K562 (cell line): ENCODE results near the gene TNFSF11. TPM values are rescaled to one million over a fixed set of nuclear protein-coding genes. Genes with fewer than 3 reads are reported as not detected.

Source experiments
- ATAC-seq: fragments of 200-7000 bp; cut with Tn5 transposase; 3 replicates; pipeline ENCODE4 v1.9.1; 2020; ENCODE audit warnings: moderate library complexity
- BruUV-seq: library from RNA; stranded (reverse); fragments of 400-500 nt; replicated peaks from 2 replicates; lab custom pipeline; 2021; lab: Mats Ljungman, UMichigan
- CTCF ChIA-PET: fragments of 300-600 bp; formaldehyde crosslinking; extraction: SDS; loops from one replicate; lab custom pipeline; 2021; ENCODE audit warnings: low intra/inter-chr PET ratio; lab: Yijun Ruan, JAX
- POLR2A ChIA-PET: fragments of 300-600, 350-650 bp; sonication (Branson Sonifier 250); formaldehyde crosslinking; extraction: SDS; loops from one replicate; lab custom pipeline; 2021; ENCODE audit warnings: antibody characterized with exemption, inconsistent platforms; lab: Yijun Ruan, JAX
- DNase-seq, 4 experiments: peaks; one replicate each; pipeline versions ENCODE4 v3.0.0 to v3.0.0-alpha.2; 2011 to 2018; ENCODE audit warnings: low spot score in 3 of 4, mixed read lengths in 3 of 4; ENCODE audit errors: extremely low read depth in 1 of 4
- FAIRE-seq: peaks from 2 replicates; lab custom pipeline; 2011; peaks lifted over from hg19 to GRCh38; lab: Jason Lieb, UNC
- H2AFZ ChIP-seq: 2 replicates; pipeline ENCODE4 v1.6.0; 2011; ENCODE audit warnings: low read depth, low read length, control low read depth, inconsistent platforms
- H3K27ac ChIP-seq: fragments of 200-600 bp; 3 replicates; pipeline ENCODE4 v1.8.0; 2011; ENCODE audit warnings: low read depth, mild to moderate bottlenecking, control low read depth, inconsistent platforms, low read length, moderate library complexity, mixed read lengths; ENCODE audit errors: extremely low read depth
- H3K27me3 ChIP-seq, 2 experiments: fragments of 300-600 bp in 1 of 2; 2 replicates in 1 of 2; 3 replicates in 1 of 2; pipeline versions ENCODE4 v1.6.0 to v1.8.0; 2011; ENCODE audit warnings: inconsistent platforms in 2 of 2, low read length in 2 of 2, mild to moderate bottlenecking in 1 of 2, mixed read lengths in 1 of 2, moderate library complexity in 1 of 2; ENCODE audit not compliant: control insufficient read depth in 2 of 2, insufficient read depth in 2 of 2
- H3K36me3 ChIP-seq: fragments of 300-600 bp; 3 replicates; pipeline ENCODE4 v1.8.0; 2011; ENCODE audit warnings: mild to moderate bottlenecking, low read length, inconsistent platforms; ENCODE audit not compliant: control insufficient read depth, insufficient read depth
- H3K4me1 ChIP-seq, 2 experiments: fragments of 200-600 bp in 1 of 2; replicated peaks in 1 of 2; 2 replicates in 1 of 2; 3 replicates in 1 of 2; pipeline versions ENCODE4 v1.5.1 to v1.8.0; 2011; ENCODE audit warnings: inconsistent platforms in 2 of 2, low read length in 2 of 2, mild to moderate bottlenecking in 1 of 2, mixed read lengths in 1 of 2, moderate library complexity in 1 of 2; ENCODE audit not compliant: control insufficient read depth in 2 of 2, insufficient read depth in 2 of 2
- H3K4me2 ChIP-seq: 2 replicates; pipeline ENCODE4 v1.6.1; 2011; ENCODE audit warnings: low read length, control low read depth, inconsistent platforms, mixed read lengths; ENCODE audit not compliant: insufficient read depth
- H3K4me3 ChIP-seq: fragments of 200-600 bp; sonication (generic), shearing (Covaris generic); 2 replicates; pipeline ENCODE4 v1.5.1; 2016; ENCODE audit warnings: control low read depth, inconsistent platforms
- H3K79me2 ChIP-seq: fragments of 200-600 bp; 3 replicates; pipeline ENCODE4 v1.8.0; 2011; ENCODE audit warnings: low read length, inconsistent platforms; ENCODE audit not compliant: control insufficient read depth, insufficient read depth
- H3K9ac ChIP-seq, 2 experiments: 2 replicates each; pipeline versions ENCODE4 v1.6.0 to v1.6.1; 2011; ENCODE audit warnings: low read depth in 2 of 2, low read length in 2 of 2, control low read depth in 1 of 2, inconsistent platforms in 1 of 2, mild to moderate bottlenecking in 1 of 2, mixed read lengths in 1 of 2; ENCODE audit not compliant: insufficient read depth in 1 of 2
- H3K9me1 ChIP-seq: one replicate; pipeline ENCODE4 v1.6.0; 2011; ENCODE audit warnings: inconsistent platforms, mild to moderate bottlenecking, low read length, moderate library complexity; ENCODE audit not compliant: control insufficient read depth, insufficient read depth
- H3K9me3 ChIP-seq: replicated peaks from 2 replicates; pipeline ENCODE4 v1.5.1; 2011; ENCODE audit warnings: low read depth, low read length, inconsistent platforms; ENCODE audit not compliant: control insufficient read depth, insufficient read depth
- H4K20me1 ChIP-seq: replicated peaks from 2 replicates; pipeline ENCODE4 v1.6.1; 2011; ENCODE audit warnings: low read length, inconsistent platforms, mixed read lengths; ENCODE audit not compliant: control insufficient read depth, insufficient read depth
- CTCF ChIP-seq, 3 experiments: IDR thresholded peaks in 2 of 3; conservative IDR thresholded peaks in 1 of 3; 2 replicates each; pipeline ENCODE4 v1.5.1; 2011 to 2012; ENCODE audit warnings: low read length in 3 of 3, mild to moderate bottlenecking in 3 of 3, control low read depth in 2 of 3, improper control_type of control experiment in 1 of 3, inconsistent platforms in 1 of 3, low read depth in 1 of 3, mixed read lengths in 1 of 3, moderate library complexity in 1 of 3; ENCODE audit not compliant: insufficient read depth in 2 of 3
- MTA2 ChIP-seq: fragments of 450-650 bp; IDR thresholded peaks from 2 replicates; pipeline ENCODE4 v1.6.1; 2016; ENCODE audit warnings: low read depth
- VEZF1 ChIP-seq: fragments of 200-800 bp; sonication (Bioruptor generic); IDR thresholded peaks from 2 replicates; pipeline ENCODE4 v1.6.1; 2017; ENCODE audit warnings: missing genetic modification characterization, missing compliant biosample characterization
- WGBS: fragments of 100-300 bp; shearing (Covaris generic); methylation state at CpG from one replicate; pipeline ENCODE4 v1.1.6; 2016; ENCODE audit warnings: low coverage, mixed read lengths; ENCODE audit not compliant: insufficient coverage; ENCODE audit errors: missing lambda C conversion rate; 5-methylcytosine and 5-hydroxymethylcytosine counted together
- in situ Hi-C: fragments of 300-500 bp; cut with MboI; formaldehyde crosslinking; loops from 4 replicates; pipeline ENCODE4 v1.15.0; 2018; ENCODE audit warnings: inconsistent platforms, mixed read lengths
- intact Hi-C: fragments of 100-400 bp; cut with micrococcal nuclease; formaldehyde crosslinking; loops from 2 replicates; pipeline ENCODE4 v1.14.2; 2022
- polyA plus RNA-seq, 8 experiments: library from polyadenylated mRNA; depleted of rRNA in 4 of 8; stranded (reverse) in 5 of 8; unstranded in 3 of 8; fragments of >200 nt; fragmentation: Nextera tagmentation in 2 of 8; fragmentation: Illumina TruSeq in 1 of 8; extraction: Ambion mirVana in 2 of 8; extraction: Trizol in 1 of 8; gene quantifications; 2 replicates each; pipeline versions ENCODE4 v1.2.1 to v1.2.3, GENCODE V29; 2011 to 2014; ENCODE audit warnings: inconsistent platforms in 1 of 8, missing spikeins in 1 of 8
- total RNA-seq, 7 experiments: library from RNA; depleted of rRNA in 6 of 7; stranded (reverse); fragments of >200 nt in 6 of 7; fragmentation: Illumina TruSeq in 2 of 7; extraction: Trizol in 2 of 7; gene quantifications; 2 replicates each; pipeline versions ENCODE4 v1.2.1 to v1.2.3, GENCODE V29; 2011 to 2021; ENCODE audit warnings: low replicate concordance in 1 of 7

TNFSF11 gene
- total and polyA plus RNA-seq, 9 of the 15 experiments (the other 6 are each of a cell fraction or from before 2014, with no cell fraction given): not detected

DNA sequence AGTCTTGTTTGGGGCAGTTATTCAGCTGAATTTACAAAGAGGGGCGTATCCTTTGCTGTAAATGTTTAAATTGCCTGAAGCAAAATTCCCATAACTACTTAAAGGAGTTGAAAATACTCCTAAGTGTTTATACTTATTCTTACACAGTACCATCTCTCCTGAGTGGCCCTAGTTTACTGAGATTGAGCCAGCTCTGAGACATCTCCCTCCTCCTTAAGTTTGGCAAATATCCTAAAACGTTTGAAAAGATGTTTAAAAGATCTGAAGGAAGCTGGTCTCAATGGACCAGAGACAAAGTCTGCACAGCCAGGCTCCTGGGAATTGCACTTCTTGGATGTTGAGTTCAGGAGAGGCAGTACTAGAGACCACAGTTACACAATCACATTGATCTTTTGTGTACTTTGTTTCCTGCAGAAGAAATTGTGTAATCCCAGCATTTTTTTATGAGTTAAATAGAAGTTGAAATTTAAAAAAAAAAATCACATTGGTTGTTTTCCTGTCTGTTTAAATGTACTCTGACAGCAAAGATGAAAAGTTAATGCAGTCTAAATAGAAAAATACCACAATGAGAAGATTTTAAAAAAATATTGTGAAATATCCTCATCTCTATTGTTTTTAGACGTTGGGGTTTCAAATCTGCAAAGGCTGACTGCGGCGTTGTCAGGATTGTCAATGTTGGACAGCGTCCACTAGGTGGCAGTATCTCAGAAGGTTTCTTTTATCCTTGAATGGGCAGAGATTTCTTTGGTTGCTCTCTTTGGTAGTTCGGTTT lies 20.7 kb downstream of the TNFSF11 start (continued):
- TF ChIP-seq CTCF (IDR thresholded peaks at IDR 0.05 in 2 of 3, conservative IDR thresholded peaks at IDR 0.05 in 1 of 3; ENCODE audit: insufficient read depth in 2 of 3, low read depth in 1 of 3, low read length in 3 of 3): peak; percentile 49 to 66 (median 61); a peak in 5 of 6 replicates

GRCh38 chr13:42595253-42595571 lies 21.3 kb downstream of the TNFSF11 start:
- Histone ChIP-seq H3K79me2 (no peaks in the 10 kb centered on the region), H2AFZ (no peak overlapping the region), H3K4me1 (no peaks in the 10 kb centered on the region), H3K9ac (no peak overlapping the region), H3K27me3 (no peaks in the 10 kb centered on the region), H3K36me3 (no peaks in the 10 kb centered on the region), H3K4me2 (no peak overlapping the region), H3K27ac (no peak overlapping the region), H3K4me3 (no peak overlapping the region), H4K20me1 (no peaks in the 10 kb centered on the region), H3K9me3 (no peaks in the 10 kb centered on the region), H3K9me1 (no peaks in the 10 kb centered on the region)
- TF ChIP-seq MTA2 (no peak), VEZF1 (CRISPR knock-in tag) (no peak)
- FAIRE-seq: no peak
- no TSS peak for BruUV-seq
- no peak for DNase-seq
- WGBS: 2% methylated on average over 4 of the region's 4 CpGs
- CTCF ChIA-PET: interaction anchor here (0.6 kb wide), 1 partner anchor 370 kb away, joined by 3 read pairs; no protein-coding TSS in a partner anchor
- POLR2A ChIA-PET: no interaction called here
- ATAC-seq: no peak
- in situ Hi-C loops: no loop called here
- intact Hi-C loops: loop anchor here (1.0 kb wide), 1 partner anchor 261 kb away; no protein-coding TSS in a partner anchor
